Measurements from ENCODE around the gene TRMT61A. TPM values are rescaled to one million over a fixed set of nuclear protein-coding genes. Genes with fewer than 3 reads are reported as not detected.

The TRMT61A gene
- total and polyA plus RNA-seq, 9 of the 15 experiments (the other 6 are each of a cell fraction or from before 2014, with no cell fraction given) = 0.10 to 24.8 (median 5.1) TPM

DNA sequence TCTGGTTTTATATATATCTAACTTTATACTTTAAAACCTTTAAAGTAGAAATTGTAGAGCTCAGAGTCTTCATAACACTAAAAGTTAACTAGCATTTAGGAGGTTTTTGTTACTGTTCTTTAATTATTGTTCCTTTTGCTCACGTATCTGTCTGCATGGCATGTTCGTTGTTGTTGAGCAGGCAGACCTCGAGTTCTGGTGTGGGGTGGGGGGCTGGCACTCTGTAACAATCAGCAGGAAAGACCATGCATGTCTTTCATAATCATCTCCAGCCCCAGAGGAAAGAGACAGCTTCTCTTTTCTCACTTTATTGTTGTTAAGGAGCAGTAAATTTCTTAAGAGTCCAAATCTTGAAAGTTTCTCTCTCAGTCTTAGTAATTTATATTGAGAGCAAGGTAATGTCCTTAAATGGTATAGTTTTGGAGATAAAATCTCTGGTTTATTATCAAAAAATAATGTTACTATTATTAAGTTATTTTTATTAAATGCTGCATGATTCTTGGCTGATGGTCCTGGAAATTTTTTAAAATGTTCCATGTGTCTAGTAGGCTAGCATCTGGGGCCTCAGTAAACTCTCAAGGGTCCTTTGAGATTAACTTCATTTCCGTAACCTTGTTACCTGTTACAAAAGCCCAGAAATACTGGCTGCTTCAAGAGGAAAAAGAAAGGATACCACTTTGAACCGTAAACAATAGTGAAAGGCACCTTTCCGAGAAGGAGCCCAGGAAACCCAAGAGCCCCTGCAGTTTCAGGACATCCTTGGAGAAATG, 36.7 kb upstream of the TRMT61A start:
- Histone ChIP-seq H4K20me1 (replicated peaks; ENCODE audit: control insufficient read depth, insufficient read depth, low read length) (no peaks in the 10 kb centered on the region), H2AFZ (ENCODE audit: low read depth, low read length) (no peak overlapping the region), H3K9me3 (replicated peaks; ENCODE audit: control insufficient read depth, insufficient read depth, low read depth, low read length) (no peaks in the 10 kb centered on the region), H3K4me2 (ENCODE audit: insufficient read depth, low read length) (no peak overlapping the region), H3K9ac (ENCODE audit: insufficient read depth in 1 of 2, low read depth in 2 of 2, low read length in 2 of 2) (no peak overlapping the region), H3K27ac (ENCODE audit: extremely low read depth, low read depth, low read length) (no peak overlapping the region), H3K4me1 (replicated peaks in 1 of 2; ENCODE audit: control insufficient read depth in 2 of 2, insufficient read depth in 2 of 2, low read length in 2 of 2) (no peaks in the 10 kb centered on the region), H3K79me2 (ENCODE audit: control insufficient read depth, insufficient read depth, low read length) (no peaks in the 10 kb centered on the region), H3K27me3 (ENCODE audit: control insufficient read depth in 2 of 2, insufficient read depth in 2 of 2, low read length in 2 of 2) (no peaks in the 10 kb centered on the region), H3K9me1 (ENCODE audit: control insufficient read depth, insufficient read depth, low read length) (no peaks in the 10 kb centered on the region), H3K36me3 (ENCODE audit: control insufficient read depth, insufficient read depth, low read length) (peaks cover 57% of the 10 kb centered on the region), H3K4me3 (no peak overlapping the region)
- no peak for TF ChIP-seq MCM7 (IDR thresholded peaks at IDR 0.05)
- TF ChIP-seq EP300 (IDR thresholded peaks at IDR 0.05; ENCODE audit: low read length) = no peak
- TF ChIP-seq PHB (CRISPR knock-in tag; IDR thresholded peaks at IDR 0.05) = no peak
- no peak for TF ChIP-seq RCOR1 (IDR thresholded peaks at IDR 0.05; ENCODE audit: borderline replicate concordance in 1 of 2, low read depth in 2 of 2, low read length in 2 of 2)
- no peak for TF ChIP-seq ZNF224 (CRISPR knock-in tag; IDR thresholded peaks at IDR 0.05)
- BruUV-seq (replicated peaks) = no TSS peak
- ChIA-PET POLR2A (interaction anchor here (0.6 kb wide), 1 partner anchor 21 kb away, joined by 3 read pairs; no protein-coding TSS in a partner anchor), CTCF (ENCODE audit: low intra/inter-chr PET ratio) (no interaction called here)
- FAIRE-seq = no peak
- no peak for DNase-seq (ENCODE audit: extremely low read depth in 1 of 4, low spot score in 3 of 4)
- in situ Hi-C loops (cut with MboI) = no loop called here
- intact Hi-C loops (cut with micrococcal nuclease) = no loop called here
- 86% methylated on average over 6 of the region's 6 CpGs for WGBS (ENCODE audit: insufficient coverage, low coverage, missing lambda C conversion rate)
- no peak for ATAC-seq

DNA sequence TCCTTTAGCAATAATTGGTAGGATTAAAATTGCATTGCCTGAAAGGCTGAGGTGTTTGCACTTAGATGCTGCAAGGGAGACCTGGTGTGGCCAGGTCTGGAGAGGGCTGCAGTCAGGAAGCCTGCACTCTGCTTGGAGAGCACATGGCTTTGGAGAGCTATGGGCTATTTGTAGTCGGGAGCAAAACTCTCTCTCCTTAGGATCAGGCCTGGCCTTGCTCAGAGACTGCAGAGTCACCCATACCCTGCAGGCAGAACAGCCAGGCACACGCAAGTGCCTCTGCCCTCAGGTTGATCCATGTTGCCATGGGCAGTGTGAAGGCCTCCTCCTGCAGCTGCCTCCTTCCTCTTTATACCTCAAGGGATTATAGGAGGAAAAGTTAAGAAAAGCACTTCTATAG, 33.1 kb upstream of the TRMT61A start:
- H3K9ac ChIP-seq (ENCODE audit: insufficient read depth in 1 of 2, low read depth in 2 of 2, low read length in 2 of 2) = no peak overlapping the region
- H2AFZ ChIP-seq (ENCODE audit: low read depth, low read length) = no peak overlapping the region
- H3K9me3 ChIP-seq (replicated peaks; ENCODE audit: control insufficient read depth, insufficient read depth, low read depth, low read length) = no peaks in the 10 kb centered on the region
- FAIRE-seq (no peak), ATAC-seq (no peak), DNase-seq (ENCODE audit: extremely low read depth in 1 of 4, low spot score in 3 of 4) (no peak)
- in situ Hi-C loops (cut with MboI) (no loop called here), intact Hi-C loops (cut with micrococcal nuclease) (no loop called here)
- H3K4me1 ChIP-seq (replicated peaks in 1 of 2; ENCODE audit: control insufficient read depth in 2 of 2, insufficient read depth in 2 of 2, low read length in 2 of 2) = peaks cover 3 to 4% of the 10 kb centered on the region in 2 experiments; a peak in 4 of 5 replicates
- ChIA-PET POLR2A (no interaction called here), CTCF (ENCODE audit: low intra/inter-chr PET ratio) (no interaction called here)
- TF ChIP-seq ZKSCAN1 (IDR thresholded peaks at IDR 0.05; ENCODE audit: low read depth, low read length) (no peak), ZNF586 (CRISPR knock-in tag; conservative IDR thresholded peaks at IDR 0.05) (no peak), NCOA6 (IDR thresholded peaks at IDR 0.05) (no peak), EP300 (IDR thresholded peaks at IDR 0.05; ENCODE audit: low read length) (no peak)
- H3K4me3 ChIP-seq = no peak overlapping the region
- H3K27ac ChIP-seq (ENCODE audit: extremely low read depth, low read depth, low read length) = no peak overlapping the region
- H3K36me3 ChIP-seq (ENCODE audit: control insufficient read depth, insufficient read depth, low read length) = peaks cover 65% of the 10 kb centered on the region
- no peaks in the 10 kb centered on the region for H3K27me3 ChIP-seq (ENCODE audit: control insufficient read depth in 2 of 2, insufficient read depth in 2 of 2, low read length in 2 of 2)
- peaks cover 3% of the 10 kb centered on the region; the same call in 1 of the 3 replicates for H3K79me2 ChIP-seq (ENCODE audit: control insufficient read depth, insufficient read depth, low read length)
- no peaks in the 10 kb centered on the region for H3K9me1 ChIP-seq (ENCODE audit: control insufficient read depth, insufficient read depth, low read length)
- no peak overlapping the region for H3K4me2 ChIP-seq (ENCODE audit: insufficient read depth, low read length)
- BruUV-seq (replicated peaks) = no TSS peak
- 0 out of 2 replicates have a peak, but pooled peaks cover 3% of the 10 kb centered on the region for H4K20me1 ChIP-seq (replicated peaks; ENCODE audit: control insufficient read depth, insufficient read depth, low read length)
- WGBS (ENCODE audit: insufficient coverage, low coverage, missing lambda C conversion rate) = 87% methylated on average over 2 of the region's 2 CpGs

Data from K562 (cell line).